ENCODE results near the gene TLL2. TPM values are rescaled to one million over a fixed set of nuclear protein-coding genes. Genes with fewer than 3 reads are reported as not detected.
A peak's percentile ranks its signal among the peaks of the same experiment; 100 is the strongest.

Gene TLL2
- total RNA-seq, 2 donors from 2014 or later: not detected

- ATAC-seq (ENCODE audit: insufficient number of reproducible peaks, low FRiP score, low read depth) (no peak), DNase-seq (ENCODE audit: low spot score) (no peak)
These were observed 178.9 kb downstream of the TLL2 start for GRCh38 chr10:96334616-96335526.

GRCh38 chr10:96333101-96333500, 180.6 kb downstream of the TLL2 start:
- ATAC-seq (ENCODE audit: insufficient number of reproducible peaks, low FRiP score, low read depth): no peak
- DNase-seq (ENCODE audit: low spot score): no peak
- no peaks in the 10 kb centered on the region for H3K27me3 ChIP-seq (replicated peaks; ENCODE audit: insufficient read depth)

More at GRCh38 chr10:96334616-96335526, 178.9 kb downstream of the TLL2 start:
- Histone ChIP-seq H3K27me3 (replicated peaks; ENCODE audit: insufficient read depth) (no peaks in the 10 kb centered on the region), H3K9me3 (no peaks in the 10 kb centered on the region), H3K36me3 (no peaks in the 10 kb centered on the region), H3K4me1 (ENCODE audit: control insufficient read depth in 1 of 2, low read depth in 2 of 2) (no peaks in the 10 kb centered on the region), H3K27ac (no peak overlapping the region), H3K4me3 (no peak overlapping the region)
- TF ChIP-seq, protein P1, sequence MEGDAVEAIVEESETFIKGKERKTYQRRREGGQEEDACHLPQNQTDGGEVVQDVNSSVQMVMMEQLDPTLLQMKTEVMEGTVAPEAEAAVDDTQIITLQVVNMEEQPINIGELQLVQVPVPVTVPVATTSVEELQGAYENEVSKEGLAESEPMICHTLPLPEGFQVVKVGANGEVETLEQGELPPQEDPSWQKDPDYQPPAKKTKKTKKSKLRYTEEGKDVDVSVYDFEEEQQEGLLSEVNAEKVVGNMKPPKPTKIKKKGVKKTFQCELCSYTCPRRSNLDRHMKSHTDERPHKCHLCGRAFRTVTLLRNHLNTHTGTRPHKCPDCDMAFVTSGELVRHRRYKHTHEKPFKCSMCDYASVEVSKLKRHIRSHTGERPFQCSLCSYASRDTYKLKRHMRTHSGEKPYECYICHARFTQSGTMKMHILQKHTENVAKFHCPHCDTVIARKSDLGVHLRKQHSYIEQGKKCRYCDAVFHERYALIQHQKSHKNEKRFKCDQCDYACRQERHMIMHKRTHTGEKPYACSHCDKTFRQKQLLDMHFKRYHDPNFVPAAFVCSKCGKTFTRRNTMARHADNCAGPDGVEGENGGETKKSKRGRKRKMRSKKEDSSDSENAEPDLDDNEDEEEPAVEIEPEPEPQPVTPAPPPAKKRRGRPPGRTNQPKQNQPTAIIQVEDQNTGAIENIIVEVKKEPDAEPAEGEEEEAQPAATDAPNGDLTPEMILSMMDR (IDR thresholded peaks at IDR 0.05): peak; percentile 63

DNA sequence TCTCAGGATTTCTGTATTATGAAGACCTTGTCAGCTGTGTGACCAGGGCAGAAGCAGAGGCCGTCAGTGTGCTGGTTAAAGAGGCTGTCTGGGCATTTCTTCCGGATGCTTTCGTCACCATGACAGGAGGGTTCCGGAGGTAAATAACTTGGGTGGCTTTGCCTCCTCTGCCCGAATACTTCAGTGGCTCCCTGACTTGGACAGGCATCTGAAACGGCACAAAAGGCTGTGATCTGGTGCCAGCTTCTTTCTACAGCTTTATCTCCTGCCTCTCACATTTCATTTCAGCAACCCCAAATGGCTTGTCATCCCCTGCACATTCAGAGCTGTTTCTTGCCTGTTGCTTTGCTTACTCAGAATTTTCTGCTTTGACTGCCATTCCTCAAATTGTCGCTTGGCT, 186.3 kb downstream of the TLL2 start:
- Histone ChIP-seq H3K27me3 (replicated peaks; ENCODE audit: insufficient read depth) (no peaks in the 10 kb centered on the region), H3K4me1 (ENCODE audit: control insufficient read depth in 1 of 2, low read depth in 2 of 2) (no peaks in the 10 kb centered on the region), H3K36me3 (no peaks in the 10 kb centered on the region), H3K4me3 (no peak overlapping the region), H3K9me3 (no peaks in the 10 kb centered on the region), H3K27ac (no peak overlapping the region)
- DNase-seq (ENCODE audit: low spot score) (no peak), ATAC-seq (ENCODE audit: insufficient number of reproducible peaks, low FRiP score, low read depth) (no peak)
- TF ChIP-seq, protein P1 (IDR thresholded peaks at IDR 0.05): no peak

More at GRCh38 chr10:96333101-96333500, 180.6 kb downstream of the TLL2 start:
- Histone ChIP-seq H3K27ac (no peak overlapping the region), H3K4me3 (no peak overlapping the region), H3K36me3 (no peaks in the 10 kb centered on the region), H3K4me1 (ENCODE audit: control insufficient read depth in 1 of 2, low read depth in 2 of 2) (no peaks in the 10 kb centered on the region), H3K9me3 (no peaks in the 10 kb centered on the region)
- TF ChIP-seq, protein P1 (IDR thresholded peaks at IDR 0.05): no peak

GRCh38 chr10:96325719-96326373, 187.9 kb downstream of the TLL2 start:
- H3K9me3 ChIP-seq: no peaks in the 10 kb centered on the region
- DNase-seq (ENCODE audit: low spot score) (no peak), ATAC-seq (ENCODE audit: insufficient number of reproducible peaks, low FRiP score, low read depth) (no peak)
- no peak overlapping the region for H3K27ac ChIP-seq
- H3K4me3 ChIP-seq: no peak overlapping the region
- H3K27me3 ChIP-seq (replicated peaks; ENCODE audit: insufficient read depth): no peaks in the 10 kb centered on the region
- no peaks in the 10 kb centered on the region for H3K4me1 ChIP-seq (ENCODE audit: control insufficient read depth in 1 of 2, low read depth in 2 of 2)
- TF ChIP-seq, protein P1 (IDR thresholded peaks at IDR 0.05): no peak
- no peaks in the 10 kb centered on the region for H3K36me3 ChIP-seq

GRCh38 chr10:96324447-96324846, 189.3 kb downstream of the TLL2 start:
- Histone ChIP-seq H3K9me3 (no peaks in the 10 kb centered on the region), H3K36me3 (no peaks in the 10 kb centered on the region), H3K4me1 (ENCODE audit: control insufficient read depth in 1 of 2, low read depth in 2 of 2) (no peaks in the 10 kb centered on the region), H3K27me3 (replicated peaks; ENCODE audit: insufficient read depth) (no peaks in the 10 kb centered on the region), H3K4me3 (no peak overlapping the region), H3K27ac (no peak overlapping the region)
- no peak for DNase-seq (ENCODE audit: low spot score)
- no peak for ATAC-seq (ENCODE audit: insufficient number of reproducible peaks, low FRiP score, low read depth)
- TF ChIP-seq, protein P1 (IDR thresholded peaks at IDR 0.05): no peak
